K562 (cell line): ENCODE data around the gene ALG9. TPM values are rescaled to one million over a fixed set of nuclear protein-coding genes. Genes with fewer than 3 reads are reported as not detected.

Experiments used
- ATAC-seq: fragments of 200-7000 bp; cut with Tn5 transposase; 3 replicates; pipeline ENCODE4 v1.9.1; 2020; ENCODE audit warnings: moderate library complexity
- BruUV-seq: library from RNA; stranded (reverse); fragments of 400-500 nt; replicated peaks from 2 replicates; lab custom pipeline; 2021; lab: Mats Ljungman, UMichigan
- CTCF ChIA-PET: fragments of 300-600 bp; formaldehyde crosslinking; extraction: SDS; loops from one replicate; lab custom pipeline; 2021; ENCODE audit warnings: low intra/inter-chr PET ratio; lab: Yijun Ruan, JAX
- POLR2A ChIA-PET: fragments of 300-600, 350-650 bp; sonication (Branson Sonifier 250); formaldehyde crosslinking; extraction: SDS; loops from one replicate; lab custom pipeline; 2021; ENCODE audit warnings: antibody characterized with exemption, inconsistent platforms; lab: Yijun Ruan, JAX
- DNase-seq, 4 experiments: peaks; one replicate each; pipeline versions ENCODE4 v3.0.0 to v3.0.0-alpha.2; 2011 to 2018; ENCODE audit warnings: low spot score in 3 of 4, mixed read lengths in 3 of 4; ENCODE audit errors: extremely low read depth in 1 of 4
- FAIRE-seq: peaks from 2 replicates; lab custom pipeline; 2011; peaks lifted over from hg19 to GRCh38; lab: Jason Lieb, UNC
- H2AFZ ChIP-seq: 2 replicates; pipeline ENCODE4 v1.6.0; 2011; ENCODE audit warnings: low read depth, low read length, control low read depth, inconsistent platforms
- H3K27ac ChIP-seq: fragments of 200-600 bp; 3 replicates; pipeline ENCODE4 v1.8.0; 2011; ENCODE audit warnings: low read depth, mild to moderate bottlenecking, control low read depth, inconsistent platforms, low read length, moderate library complexity, mixed read lengths; ENCODE audit errors: extremely low read depth
- H3K27me3 ChIP-seq, 2 experiments: fragments of 300-600 bp in 1 of 2; 2 replicates in 1 of 2; 3 replicates in 1 of 2; pipeline versions ENCODE4 v1.6.0 to v1.8.0; 2011; ENCODE audit warnings: inconsistent platforms in 2 of 2, low read length in 2 of 2, mild to moderate bottlenecking in 1 of 2, mixed read lengths in 1 of 2, moderate library complexity in 1 of 2; ENCODE audit not compliant: control insufficient read depth in 2 of 2, insufficient read depth in 2 of 2
- H3K36me3 ChIP-seq: fragments of 300-600 bp; 3 replicates; pipeline ENCODE4 v1.8.0; 2011; ENCODE audit warnings: mild to moderate bottlenecking, low read length, inconsistent platforms; ENCODE audit not compliant: control insufficient read depth, insufficient read depth
- H3K4me1 ChIP-seq, 2 experiments: fragments of 200-600 bp in 1 of 2; replicated peaks in 1 of 2; 2 replicates in 1 of 2; 3 replicates in 1 of 2; pipeline versions ENCODE4 v1.5.1 to v1.8.0; 2011; ENCODE audit warnings: inconsistent platforms in 2 of 2, low read length in 2 of 2, mild to moderate bottlenecking in 1 of 2, mixed read lengths in 1 of 2, moderate library complexity in 1 of 2; ENCODE audit not compliant: control insufficient read depth in 2 of 2, insufficient read depth in 2 of 2
- H3K4me2 ChIP-seq: 2 replicates; pipeline ENCODE4 v1.6.1; 2011; ENCODE audit warnings: low read length, control low read depth, inconsistent platforms, mixed read lengths; ENCODE audit not compliant: insufficient read depth
- H3K4me3 ChIP-seq: fragments of 200-600 bp; sonication (generic), shearing (Covaris generic); 2 replicates; pipeline ENCODE4 v1.5.1; 2016; ENCODE audit warnings: control low read depth, inconsistent platforms
- H3K79me2 ChIP-seq: fragments of 200-600 bp; 3 replicates; pipeline ENCODE4 v1.8.0; 2011; ENCODE audit warnings: low read length, inconsistent platforms; ENCODE audit not compliant: control insufficient read depth, insufficient read depth
- H3K9ac ChIP-seq, 2 experiments: 2 replicates each; pipeline versions ENCODE4 v1.6.0 to v1.6.1; 2011; ENCODE audit warnings: low read depth in 2 of 2, low read length in 2 of 2, control low read depth in 1 of 2, inconsistent platforms in 1 of 2, mild to moderate bottlenecking in 1 of 2, mixed read lengths in 1 of 2; ENCODE audit not compliant: insufficient read depth in 1 of 2
- H3K9me1 ChIP-seq: one replicate; pipeline ENCODE4 v1.6.0; 2011; ENCODE audit warnings: inconsistent platforms, mild to moderate bottlenecking, low read length, moderate library complexity; ENCODE audit not compliant: control insufficient read depth, insufficient read depth
- H3K9me3 ChIP-seq: replicated peaks from 2 replicates; pipeline ENCODE4 v1.5.1; 2011; ENCODE audit warnings: low read depth, low read length, inconsistent platforms; ENCODE audit not compliant: control insufficient read depth, insufficient read depth
- H4K20me1 ChIP-seq: replicated peaks from 2 replicates; pipeline ENCODE4 v1.6.1; 2011; ENCODE audit warnings: low read length, inconsistent platforms, mixed read lengths; ENCODE audit not compliant: control insufficient read depth, insufficient read depth
- C11orf30 ChIP-seq: fragments of 450-650 bp; IDR thresholded peaks from 2 replicates; pipeline ENCODE4 v1.6.1; 2016; ENCODE audit warnings: low read depth, mild to moderate bottlenecking
- CREB1 ChIP-seq, 2 experiments: sonication (generic) in 1 of 2; formaldehyde crosslinking in 1 of 2; IDR thresholded peaks; 2 replicates each; pipeline versions ENCODE4 v1.6.1 to v1.8.0; 2012 to 2022; ENCODE audit warnings: inconsistent platforms in 1 of 2, mild to moderate bottlenecking in 1 of 2, missing genetic modification reagents in 1 of 2, moderate library complexity in 1 of 2
- FUS ChIP-seq: fragments of 200-400 bp; formaldehyde crosslinking; optimal IDR thresholded peaks from 2 replicates; pipeline ENCODE3; 2017; ENCODE audit warnings: low read depth, low read length
- MCM3 ChIP-seq: fragments of 450-650 bp; IDR thresholded peaks from 2 replicates; pipeline ENCODE4 v1.6.1; 2016
- NFATC3 ChIP-seq: fragments of 450-650 bp; IDR thresholded peaks from 2 replicates; pipeline ENCODE4 v1.6.1; 2017; ENCODE audit warnings: mild to moderate bottlenecking
- POU5F1 ChIP-seq: fragments of 150-350 bp; IDR thresholded peaks from 2 replicates; pipeline ENCODE4 v1.6.1; 2014; ENCODE audit warnings: borderline replicate concordance, low read length, low read depth, mild to moderate bottlenecking; ENCODE audit not compliant: partially characterized antibody
- STAT5B ChIP-seq: fragments of 250-450 bp; sonication (Bioruptor Pico); IDR thresholded peaks from 2 replicates; pipeline ENCODE4 v1.8.0; 2021; ENCODE audit warnings: mild to moderate bottlenecking, inconsistent platforms
- TCF3 ChIP-seq: sonication (generic); formaldehyde crosslinking; IDR thresholded peaks from 2 replicates; pipeline ENCODE4 v1.4.0; 2020; ENCODE audit warnings: mild to moderate bottlenecking, missing genetic modification reagents
- TCF7 ChIP-seq: sonication (generic); IDR thresholded peaks from 2 replicates; pipeline ENCODE4 v1.6.1; 2016; ENCODE audit warnings: antibody characterized with exemption, borderline replicate concordance
- WGBS: fragments of 100-300 bp; shearing (Covaris generic); methylation state at CpG from one replicate; pipeline ENCODE4 v1.1.6; 2016; ENCODE audit warnings: low coverage, mixed read lengths; ENCODE audit not compliant: insufficient coverage; ENCODE audit errors: missing lambda C conversion rate; 5-methylcytosine and 5-hydroxymethylcytosine counted together
- in situ Hi-C: fragments of 300-500 bp; cut with MboI; formaldehyde crosslinking; loops from 4 replicates; pipeline ENCODE4 v1.15.0; 2018; ENCODE audit warnings: inconsistent platforms, mixed read lengths
- intact Hi-C: fragments of 100-400 bp; cut with micrococcal nuclease; formaldehyde crosslinking; loops from 2 replicates; pipeline ENCODE4 v1.14.2; 2022
- polyA plus RNA-seq, 8 experiments: library from polyadenylated mRNA; depleted of rRNA in 4 of 8; stranded (reverse) in 5 of 8; unstranded in 3 of 8; fragments of >200 nt; fragmentation: Nextera tagmentation in 2 of 8; fragmentation: Illumina TruSeq in 1 of 8; extraction: Ambion mirVana in 2 of 8; extraction: Trizol in 1 of 8; gene quantifications; 2 replicates each; pipeline versions ENCODE4 v1.2.1 to v1.2.3, GENCODE V29; 2011 to 2014; ENCODE audit warnings: inconsistent platforms in 1 of 8, missing spikeins in 1 of 8
- total RNA-seq, 7 experiments: library from RNA; depleted of rRNA in 6 of 7; stranded (reverse); fragments of >200 nt in 6 of 7; fragmentation: Illumina TruSeq in 2 of 7; extraction: Trizol in 2 of 7; gene quantifications; 2 replicates each; pipeline versions ENCODE4 v1.2.1 to v1.2.3, GENCODE V29; 2011 to 2021; ENCODE audit warnings: low replicate concordance in 1 of 7
- TF ChIP-seq, protein P1 (sequence below), 2 experiments: fragments of 250-450 bp in 1 of 2; fragments of 450-650 bp in 1 of 2; sonication (Bioruptor Pico) in 1 of 2; IDR thresholded peaks; 2 replicates each; pipeline versions ENCODE4 v1.6.1 to v1.8.0; 2016 to 2021; ENCODE audit warnings: mild to moderate bottlenecking in 2 of 2, moderate library complexity in 2 of 2, missing compliant biosample characterization in 1 of 2, missing genetic modification characterization in 1 of 2
- TF ChIP-seq, protein P2 (sequence below): fragments of 250-450 bp; sonication (Bioruptor Pico); IDR thresholded peaks from 2 replicates; pipeline ENCODE4 v1.5.0; 2020; ENCODE audit warnings: mild to moderate bottlenecking

Gene ALG9
- total and polyA plus RNA-seq, 9 of the 15 experiments (the other 6 are each of a cell fraction or from before 2014, with no cell fraction given): 11.5 to 40.5 (median 24.9) TPM

- Histone ChIP-seq H3K9ac (no peak overlapping the region), H2AFZ (no peak overlapping the region), H3K4me2 (no peak overlapping the region), H4K20me1 (no peaks in the 10 kb centered on the region), H3K9me3 (no peaks in the 10 kb centered on the region), H3K4me3 (no peak overlapping the region), H3K36me3 (no peaks in the 10 kb centered on the region), H3K4me1 (no peaks in the 10 kb centered on the region), H3K27ac (no peak overlapping the region), H3K9me1 (no peaks in the 10 kb centered on the region)
- in situ Hi-C loops (no loop called here), intact Hi-C loops (no loop called here)
- FAIRE-seq (no peak), DNase-seq (no peak)
- BruUV-seq: no TSS peak
- WGBS: 64% methylated on average over 3 of the region's 3 CpGs
- CTCF ChIA-PET: no interaction called here
- POLR2A ChIA-PET: interaction anchor here (1.3 kb wide), 1 partner anchor 9 kb away, joined by 6 read pairs; no protein-coding TSS in a partner anchor
- TF ChIP-seq TCF7 (no peak), FUS (no peak), POU5F1 (no peak), STAT5B (CRISPR knock-in tag) (no peak), MCM3 (no peak), CREB1 (IDR thresholded peaks at IDR 0.05) (no peak), CREB1 (CRISPR knock-in tag; IDR thresholded peaks at IDR 0.05) (no peak), TCF3 (CRISPR knock-in tag) (no peak), C11orf30 (no peak), NFATC3 (no peak)
- TF ChIP-seq, protein P1, sequence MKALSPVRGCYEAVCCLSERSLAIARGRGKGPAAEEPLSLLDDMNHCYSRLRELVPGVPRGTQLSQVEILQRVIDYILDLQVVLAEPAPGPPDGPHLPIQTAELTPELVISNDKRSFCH (CRISPR knock-in tag; IDR thresholded peaks at IDR 0.05): no peak
- TF ChIP-seq, protein P1 (tag; IDR thresholded peaks at IDR 0.05): no peak
- TF ChIP-seq, protein P2, sequence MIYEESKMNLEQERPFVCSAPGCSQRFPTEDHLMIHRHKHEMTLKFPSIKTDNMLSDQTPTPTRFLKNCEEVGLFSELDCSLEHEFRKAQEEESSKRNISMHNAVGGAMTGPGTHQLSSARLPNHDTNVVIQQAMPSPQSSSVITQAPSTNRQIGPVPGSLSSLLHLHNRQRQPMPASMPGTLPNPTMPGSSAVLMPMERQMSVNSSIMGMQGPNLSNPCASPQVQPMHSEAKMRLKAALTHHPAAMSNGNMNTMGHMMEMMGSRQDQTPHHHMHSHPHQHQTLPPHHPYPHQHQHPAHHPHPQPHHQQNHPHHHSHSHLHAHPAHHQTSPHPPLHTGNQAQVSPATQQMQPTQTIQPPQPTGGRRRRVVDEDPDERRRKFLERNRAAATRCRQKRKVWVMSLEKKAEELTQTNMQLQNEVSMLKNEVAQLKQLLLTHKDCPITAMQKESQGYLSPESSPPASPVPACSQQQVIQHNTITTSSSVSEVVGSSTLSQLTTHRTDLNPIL (CRISPR knock-in tag): no peak
- TF ChIP-seq, all 486 proteins: peak for 0
- Histone ChIP-seq H3K79me2 (no peaks in the 10 kb centered on the region), H3K27me3 (no peaks in the 10 kb centered on the region)
- no peak for ATAC-seq
These were observed 51.5 kb downstream of the ALG9 start for GRCh38 chr11:111819829-111820237.
